ENCODE data around the gene PFN3.

PFN3 gene

GRCh38 chr5:177351392-177352329 is 48.8 kb downstream of the PFN3 start, which contains the start of gene LMAN2:
TSS of gene LMAN2 (minus strand) at chr5:177351668. CDS start at chr5:177351647, 21 bp downstream.
- no peaks in the 10 kb centered on the region for H3K27me3 ChIP-seq (ENCODE audit: insufficient read depth, low read depth)
- peak within 1 kb of the TSS; percentile 98 for H2AFZ ChIP-seq (ENCODE audit: low read depth)
- H3K4me1 ChIP-seq (ENCODE audit: low read depth, poor library complexity, severe bottlenecking): peaks cover 24% of the 10 kb centered on the region
- no peaks in the 10 kb centered on the region for H4K20me1 ChIP-seq (ENCODE audit: insufficient read depth)
- H3K36me3 ChIP-seq (ENCODE audit: insufficient read depth): 0 out of 2 replicates have a peak, but pooled peaks cover 4% of the 10 kb centered on the region
- H3K4me3 ChIP-seq (IDR thresholded peaks at IDR 0.05; ENCODE audit: insufficient read depth, low read depth, low read length): no peak within 1 kb of the TSS
- H3K4me2 ChIP-seq: peak within 1 kb of the TSS; percentile 82
- peak within 1 kb of the TSS; percentile 97 for H3K27ac ChIP-seq
- TF ChIP-seq CTCF (conservative IDR thresholded peaks at IDR 0.05; ENCODE audit: low read depth, low read length): no peak
- H3K9ac ChIP-seq: peak within 1 kb of the TSS; percentile 93
- peaks cover 39% of the 10 kb centered on the region for H3K79me2 ChIP-seq (ENCODE audit: insufficient read depth, low read depth)

GRCh38 chr5:177350776-177351391 is 49.6 kb downstream of the PFN3 start:
- no peaks in the 10 kb centered on the region for H3K27me3 ChIP-seq (ENCODE audit: insufficient read depth, low read depth)
- peaks cover 47% of the 10 kb centered on the region for H3K79me2 ChIP-seq (ENCODE audit: insufficient read depth, low read depth)
- TF ChIP-seq CTCF (conservative IDR thresholded peaks at IDR 0.05; ENCODE audit: low read depth, low read length): no peak
- H3K27ac ChIP-seq: peak overlapping the region; percentile 97
- peaks cover 22% of the 10 kb centered on the region for H3K4me1 ChIP-seq (ENCODE audit: low read depth, poor library complexity, severe bottlenecking)
- H3K4me2 ChIP-seq: peak overlapping the region; percentile 82
- no peak overlapping the region for H3K4me3 ChIP-seq (IDR thresholded peaks at IDR 0.05; ENCODE audit: insufficient read depth, low read depth, low read length)
- H4K20me1 ChIP-seq (ENCODE audit: insufficient read depth): no peaks in the 10 kb centered on the region
- H2AFZ ChIP-seq (ENCODE audit: low read depth): peak overlapping the region; percentile 98; the same call in 1 of the 2 replicates
- peak overlapping the region; percentile 93 for H3K9ac ChIP-seq
- H3K36me3 ChIP-seq (ENCODE audit: insufficient read depth): 0 out of 2 replicates have a peak, but pooled peaks cover 4% of the 10 kb centered on the region
